ENCODE results near the gene MED12L.
"Not testable (repeated sequence)": the region's sequence is repeated elsewhere in the genome, so short reads cannot be mapped to it uniquely, and the experiment has no call there.

MED12L gene

DNA sequence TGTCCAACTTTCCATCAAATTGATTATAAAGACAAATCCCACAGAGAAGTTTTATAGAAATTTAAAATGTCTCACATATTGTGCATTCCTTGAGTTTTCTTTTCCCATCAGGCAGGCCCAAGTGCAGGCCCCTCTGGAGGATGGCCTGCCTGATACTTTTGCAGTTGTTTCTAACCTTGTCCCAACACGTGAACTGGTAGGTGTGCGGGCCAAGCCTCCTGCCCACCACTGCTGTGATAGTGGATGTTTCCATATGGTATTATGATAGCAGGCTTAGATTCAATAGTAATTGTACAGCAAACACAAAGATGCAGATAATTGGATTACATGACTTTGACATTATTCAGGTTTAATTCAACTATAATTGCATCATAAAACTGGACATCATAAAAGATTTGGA is 297.6 kb downstream of the MED12L start:
- no peak for DNase-seq

DNA sequence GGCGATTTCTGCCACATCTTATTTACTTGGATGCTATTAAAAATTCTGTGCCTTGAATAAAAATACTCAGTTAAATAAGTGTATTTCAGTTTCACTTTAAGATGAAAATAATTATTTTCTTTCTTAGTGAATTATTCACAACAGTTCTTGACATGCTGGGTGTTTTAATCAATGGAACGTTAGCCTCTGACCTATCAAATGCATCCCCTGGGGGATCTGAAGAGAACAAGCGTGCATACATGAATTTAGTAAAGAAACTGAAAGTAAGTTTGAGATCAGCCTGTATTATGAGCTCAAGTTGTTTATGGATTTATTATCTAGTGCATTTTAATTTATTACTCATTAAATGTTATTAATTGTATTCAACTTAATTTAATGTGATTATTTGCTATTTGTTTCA is 298.5 kb downstream of the MED12L start:
- no peak for DNase-seq

DNA sequence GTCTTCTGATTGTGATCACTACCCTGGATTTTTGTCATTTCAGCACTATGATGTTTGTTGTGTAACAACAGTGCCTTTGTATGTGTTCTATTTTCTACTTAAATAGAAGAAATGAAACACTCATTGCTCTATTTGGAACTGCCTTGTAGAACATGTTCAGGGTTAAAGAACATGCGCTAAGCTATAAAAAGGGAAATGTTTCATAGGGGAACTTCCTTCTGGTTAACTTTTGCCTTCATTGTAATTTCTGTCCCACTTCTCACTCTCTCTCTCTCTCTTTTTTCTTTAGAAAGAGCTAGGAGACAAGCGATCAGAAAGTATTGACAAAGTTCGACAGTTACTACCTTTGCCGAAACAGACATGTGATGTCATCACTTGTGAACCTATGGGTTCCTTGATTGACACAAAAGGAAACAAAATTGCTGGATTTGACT is 299.3 kb downstream of the MED12L start, which contains the start of gene P2RY12:
TSS of gene P2RY12 (minus strand) at position 13 of the 434 bp plus-strand sequence. CDS start 45,908 bp downstream, outside the sequence.
- DNase-seq, result no peak

DNA sequence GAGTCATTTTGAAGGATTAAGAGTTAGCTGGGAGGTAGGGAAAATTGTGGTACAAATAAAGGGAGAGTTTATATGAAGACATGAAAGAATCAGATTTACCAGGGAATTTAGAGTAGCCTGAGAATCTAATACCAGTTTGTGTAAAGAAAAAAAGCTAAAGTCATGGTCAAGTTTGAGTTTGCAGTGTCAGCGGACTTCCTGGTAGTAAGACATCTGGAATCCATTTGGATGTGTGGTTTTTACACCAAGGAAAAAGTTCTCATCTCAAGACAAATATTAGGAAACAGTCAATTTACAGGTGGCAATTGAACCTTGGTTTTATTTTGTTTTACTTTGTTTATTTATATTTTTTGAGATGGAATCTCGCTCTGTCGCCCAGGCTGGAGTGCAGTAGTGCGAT is 300.6 kb downstream of the MED12L start:
- DNase-seq, result no peak

DNA sequence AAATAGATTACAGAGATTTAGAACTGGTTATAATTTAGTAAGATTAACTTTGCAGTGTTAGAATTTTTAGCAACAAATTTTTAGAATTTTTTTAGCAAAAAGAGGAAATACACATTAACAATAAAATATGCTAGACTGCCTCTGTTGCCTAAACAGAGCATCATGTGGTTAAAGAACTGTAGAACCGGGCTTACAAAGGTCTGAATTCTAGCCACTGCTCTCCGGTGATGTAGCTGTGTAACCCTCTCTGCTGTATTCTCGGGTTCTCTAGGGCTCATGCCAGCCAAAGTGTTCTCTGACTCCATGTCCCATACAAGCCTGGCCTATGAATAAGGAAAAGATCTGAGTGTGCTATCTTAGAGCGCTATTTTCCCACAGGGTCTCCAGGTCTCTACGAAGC is 302.0 kb downstream of the MED12L start:
- DNase-seq, result no peak

DNA sequence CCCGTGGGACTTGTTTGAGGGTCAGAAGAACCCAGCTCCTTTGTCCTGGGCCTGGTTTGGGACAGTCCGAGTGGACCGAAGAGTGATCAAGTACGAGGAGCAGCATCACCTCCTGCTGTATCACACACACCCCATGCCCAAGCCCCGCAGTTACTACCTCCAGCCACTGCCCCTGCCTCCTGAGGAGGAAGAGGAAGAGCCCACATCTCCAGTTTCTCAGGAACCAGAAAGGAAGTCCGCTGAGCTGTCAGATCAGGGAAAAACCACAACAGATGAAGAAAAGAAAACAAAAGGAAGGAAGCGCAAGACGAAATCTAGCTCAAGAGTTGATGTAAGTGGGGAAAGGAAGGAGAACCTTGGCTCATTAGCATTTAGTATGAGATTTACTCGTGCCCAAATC is 302.4 kb downstream of the MED12L start:
- peak in 1 of 2 donors; percentile 47 for DNase-seq

DNA sequence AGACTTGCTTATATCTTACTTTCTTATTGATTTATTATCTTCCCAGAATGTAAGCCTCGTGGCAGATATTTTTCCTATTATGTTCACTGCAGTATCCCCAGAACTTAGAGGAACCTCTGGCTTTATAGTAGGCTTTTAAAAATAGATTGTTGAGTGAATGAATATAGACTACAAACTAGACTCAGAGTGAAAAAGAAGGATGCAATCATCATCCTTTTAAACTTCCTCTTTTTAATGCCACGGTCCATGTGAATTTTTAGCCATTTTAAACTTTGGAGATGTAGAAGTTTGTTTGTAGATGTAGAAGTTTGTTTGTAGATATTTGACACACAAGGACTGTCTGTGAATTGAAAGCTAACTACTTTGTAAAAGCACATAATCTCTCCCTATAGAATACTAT is 306.3 kb downstream of the MED12L start:
- no peak for DNase-seq

DNA sequence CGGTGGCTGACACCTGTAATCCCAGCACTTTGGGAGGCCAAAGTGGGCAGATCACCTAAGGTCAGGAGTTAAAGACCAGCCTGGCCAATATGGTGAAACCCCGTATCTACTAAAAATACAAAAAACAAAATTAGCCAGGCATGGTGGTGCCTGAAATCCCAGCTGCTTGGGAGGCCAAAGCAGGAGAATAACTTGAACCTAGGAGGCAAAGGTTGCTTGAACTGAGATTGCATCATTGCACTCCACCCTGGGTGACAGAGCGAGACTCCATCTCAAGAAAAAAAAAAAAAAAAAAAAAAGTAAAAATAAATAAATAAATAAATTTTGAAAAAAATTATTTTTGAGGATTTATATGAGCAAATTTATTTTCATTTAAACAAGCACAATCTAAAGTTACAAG is 306.7 kb downstream of the MED12L start:
- DNase-seq, result not testable (repeated sequence)

DNA sequence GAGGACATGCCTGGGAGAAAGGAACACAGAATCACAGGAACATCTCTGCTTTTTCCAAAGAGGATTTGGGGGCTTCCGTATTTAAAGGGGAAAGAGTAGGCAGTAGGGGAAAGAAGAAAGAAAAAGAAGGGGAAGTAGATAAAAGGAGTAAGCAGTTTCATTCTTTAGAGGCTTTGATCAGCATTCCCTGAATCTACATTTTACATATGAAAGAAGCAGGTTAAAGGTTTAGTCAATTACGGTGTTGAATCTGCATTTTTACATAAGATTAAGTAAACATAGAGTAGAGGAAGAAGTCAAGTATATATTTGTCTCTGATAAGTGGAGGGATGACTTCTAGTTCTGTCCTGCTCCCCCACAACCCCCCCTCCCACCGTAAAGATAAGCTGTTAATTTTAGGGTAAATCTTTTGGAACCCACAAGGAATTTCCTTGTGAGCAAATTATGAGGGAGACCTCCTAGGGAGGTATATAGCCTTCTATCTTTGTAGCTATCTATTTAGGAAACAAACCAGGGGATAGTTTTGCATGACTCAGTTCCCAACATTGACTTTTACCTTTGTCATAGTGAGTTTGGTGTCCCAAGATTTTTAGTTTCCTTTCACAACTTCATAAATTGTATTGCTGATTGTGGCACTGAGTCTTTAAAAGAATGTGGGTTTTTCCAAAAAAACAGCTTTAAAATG is 307.8 kb downstream of the MED12L start:
- DNase-seq, result no peak

DNA sequence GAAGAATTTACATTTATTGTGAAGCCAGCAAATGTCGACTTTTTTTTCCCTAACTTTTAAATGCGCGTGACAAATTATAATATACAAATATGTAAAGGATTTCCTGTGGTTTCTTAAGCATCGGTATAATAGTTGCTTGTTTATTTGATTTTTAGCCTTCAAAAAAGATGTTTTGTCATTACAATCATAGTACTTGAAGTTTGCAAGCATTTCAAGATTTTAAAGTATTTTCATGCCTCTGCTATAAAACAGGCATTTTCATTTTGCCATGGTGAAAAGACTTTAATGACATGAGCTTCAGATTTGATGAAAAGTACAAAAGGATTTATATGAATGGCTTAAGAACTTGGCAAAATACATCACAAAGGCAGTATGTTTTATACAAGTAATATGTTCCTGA is 308.5 kb downstream of the MED12L start:
- no peak for DNase-seq

DNA sequence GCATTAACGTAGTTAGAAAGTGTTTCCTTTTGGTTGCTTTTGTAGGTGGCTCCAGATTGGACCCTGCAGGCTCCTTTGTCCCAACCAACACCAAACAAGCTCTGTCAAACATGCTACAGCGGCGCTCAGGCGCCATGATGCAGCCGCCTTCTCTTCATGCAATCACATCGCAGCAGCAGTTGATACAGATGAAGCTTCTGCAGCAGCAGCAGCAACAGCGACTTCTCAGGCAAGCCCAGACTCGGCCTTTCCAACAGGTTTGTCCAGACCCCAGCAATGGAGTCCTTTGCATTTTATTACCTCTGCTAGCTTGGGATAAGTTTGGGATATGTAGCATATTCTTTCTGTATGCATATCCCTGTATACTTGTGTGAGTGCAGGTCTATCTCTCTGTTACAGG is 309.1 kb downstream of the MED12L start:
- DNase-seq, result no peak

DNA sequence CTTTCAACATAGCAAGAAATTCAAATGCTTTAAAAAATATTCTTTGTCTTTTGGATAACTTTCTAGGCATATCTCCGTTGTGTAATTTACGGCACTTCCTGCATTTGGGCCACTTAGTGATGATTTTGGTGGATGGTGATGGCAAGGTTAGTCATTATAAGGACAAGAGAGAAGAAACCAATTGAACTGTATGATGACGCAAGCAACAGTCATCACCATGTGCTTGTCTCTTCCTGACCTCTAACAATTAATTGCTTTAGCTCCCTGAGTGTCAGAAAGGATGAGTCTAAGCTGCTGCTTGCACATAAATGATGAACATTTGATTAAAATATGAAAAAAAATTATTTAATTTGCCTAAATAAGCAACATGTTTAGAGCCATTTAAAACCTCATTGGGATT is 310.3 kb downstream of the MED12L start:
- DNase-seq, result peak in 1 of 2 donors; percentile 19

DNA sequence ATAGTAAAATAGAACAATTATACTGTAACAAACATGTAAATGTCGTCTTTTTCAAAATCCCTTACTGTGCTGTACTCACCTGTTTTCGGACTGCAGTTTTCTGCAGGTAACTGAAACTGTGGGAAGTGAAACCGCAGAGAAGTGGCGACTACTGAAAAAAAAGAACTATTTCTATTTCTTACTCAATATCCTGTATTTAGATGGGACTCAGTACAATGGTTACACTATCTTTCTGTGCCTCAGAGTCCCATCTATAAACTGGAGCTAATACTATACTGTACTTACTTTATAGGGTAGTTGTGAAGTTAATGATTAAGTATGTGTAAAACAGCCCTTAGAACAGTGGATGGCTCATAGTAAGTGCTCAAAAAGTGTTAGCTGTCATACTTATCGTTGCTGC is 313.4 kb downstream of the MED12L start:
- DNase-seq, result no peak

DNA sequence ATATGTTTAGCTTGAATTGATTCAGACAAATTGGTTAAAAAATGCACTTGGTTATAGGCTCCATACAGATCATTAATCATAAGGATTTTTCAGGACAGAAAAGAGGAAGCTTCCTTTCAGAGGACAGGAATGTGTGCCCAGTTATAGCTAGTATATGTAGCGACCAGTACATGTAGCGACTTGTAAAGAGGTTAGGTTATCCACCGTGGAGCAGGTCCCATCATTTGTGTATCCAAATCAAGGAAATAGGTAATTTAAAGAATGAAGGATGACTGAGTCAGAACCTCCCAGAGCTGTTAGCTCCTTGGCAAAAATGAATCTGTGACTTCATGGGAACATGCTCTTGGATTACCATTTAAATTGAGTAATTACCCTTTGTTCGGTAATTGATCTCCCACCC is 314.9 kb downstream of the MED12L start:
- no peak for DNase-seq

DNA sequence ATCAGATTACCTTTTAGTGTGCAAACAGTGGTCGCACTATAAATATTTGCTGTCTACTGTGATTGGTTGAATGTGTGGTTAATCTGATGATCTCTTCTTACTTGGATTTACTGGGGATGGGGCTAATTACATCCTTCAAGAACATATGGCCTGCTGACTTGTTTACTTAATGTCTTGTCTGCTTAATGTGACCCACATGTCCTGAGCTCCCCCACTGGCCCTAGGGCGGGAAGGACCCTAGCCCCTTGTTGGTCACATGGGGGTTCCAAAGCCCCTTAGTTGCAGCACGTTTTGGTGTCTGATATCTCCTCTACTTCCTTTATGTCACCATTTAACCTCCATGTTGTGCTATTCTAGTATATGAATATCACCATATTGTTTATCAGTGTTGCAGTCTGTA is 316.9 kb downstream of the MED12L start:
- DNase-seq, result no peak

DNA sequence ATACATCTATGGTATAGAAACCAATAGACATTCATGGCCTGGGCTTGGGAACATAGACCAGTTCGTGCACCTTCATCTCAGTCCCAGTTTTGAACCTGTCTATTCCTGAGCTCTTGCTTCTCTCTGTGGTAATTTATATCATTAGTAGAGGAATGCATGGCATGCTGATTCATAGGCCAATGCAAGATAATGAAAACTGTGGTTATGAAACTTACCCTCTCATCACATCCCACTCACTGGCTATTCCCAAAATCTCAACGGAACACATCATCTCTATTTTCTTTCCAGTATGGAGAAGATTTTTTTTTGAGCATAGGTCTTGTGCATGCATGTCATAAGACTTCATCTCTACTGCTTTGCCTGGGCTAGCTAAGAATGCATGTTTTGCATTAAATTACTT is 317.8 kb downstream of the MED12L start:
- DNase-seq, result no peak

DNA sequence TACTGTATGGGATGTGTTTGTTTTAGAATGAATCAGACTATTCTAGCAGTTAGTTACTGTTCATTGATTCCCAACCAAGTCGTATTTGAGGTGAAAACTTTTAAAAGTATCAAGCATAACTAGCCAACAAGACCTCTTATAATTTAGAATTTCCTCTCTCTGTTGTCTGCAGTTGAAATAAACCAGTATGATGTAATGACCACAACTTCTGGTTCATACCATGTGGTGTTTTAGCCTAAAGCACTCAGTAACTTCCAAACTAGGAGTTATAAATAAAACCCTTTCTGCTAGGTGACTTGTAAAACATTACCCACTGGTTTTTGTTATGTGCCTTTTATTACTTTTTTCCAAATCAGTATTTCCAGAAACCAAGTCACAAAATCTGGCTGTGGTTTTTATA is 318.9 kb downstream of the MED12L start:
- no peak for DNase-seq

DNA sequence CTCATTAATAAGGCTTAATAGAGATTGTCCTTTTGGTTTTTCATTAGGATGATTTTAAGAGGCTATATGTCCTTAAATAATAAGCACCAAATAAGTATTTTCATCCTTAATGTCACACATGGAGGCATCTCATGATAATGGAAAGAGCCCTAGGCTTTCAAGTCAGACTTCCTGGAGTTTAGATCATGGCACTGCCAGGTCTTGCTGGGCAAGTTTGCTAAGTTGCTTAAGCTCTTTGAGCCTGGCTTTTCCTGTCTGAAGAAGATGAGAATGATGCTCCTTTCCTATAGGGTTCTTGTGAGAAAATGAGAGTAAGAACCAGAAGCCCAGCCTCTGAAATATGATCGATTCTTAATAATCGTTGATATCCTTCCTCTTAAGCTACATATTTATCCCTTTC is 322.5 kb downstream of the MED12L start:
- DNase-seq, result no peak

DNA sequence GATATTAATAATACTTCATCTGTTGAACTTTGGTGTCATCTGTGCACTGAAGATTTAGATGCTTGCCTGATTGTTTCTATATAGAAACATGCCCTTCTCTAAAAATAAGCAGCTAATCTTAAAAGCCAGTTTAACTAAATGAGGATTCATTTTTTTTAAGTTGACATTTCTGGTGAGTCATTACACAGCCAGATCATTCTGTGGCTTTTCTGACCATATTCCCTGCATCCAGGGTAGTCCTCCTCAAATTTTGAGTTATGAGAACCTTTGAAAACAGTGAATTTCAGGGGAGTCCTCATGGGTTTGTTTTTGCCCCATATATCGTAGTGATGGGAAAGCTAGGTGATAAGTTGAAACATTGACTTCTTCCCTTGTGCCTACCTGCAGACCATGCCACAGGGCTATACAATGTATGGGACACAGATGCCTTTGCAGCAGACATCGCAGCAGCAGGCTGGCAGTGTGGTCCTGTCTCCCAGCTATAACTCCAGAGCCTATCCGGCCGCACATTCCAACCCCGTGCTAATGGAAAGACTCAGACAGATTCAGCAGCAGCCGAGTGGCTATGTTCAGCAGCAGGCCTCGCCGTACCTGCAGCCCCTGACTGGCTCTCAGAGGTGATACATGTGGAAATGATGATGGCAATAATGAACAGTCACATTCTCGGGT is 325.6 kb downstream of the MED12L start:
- no peak for DNase-seq

DNA sequence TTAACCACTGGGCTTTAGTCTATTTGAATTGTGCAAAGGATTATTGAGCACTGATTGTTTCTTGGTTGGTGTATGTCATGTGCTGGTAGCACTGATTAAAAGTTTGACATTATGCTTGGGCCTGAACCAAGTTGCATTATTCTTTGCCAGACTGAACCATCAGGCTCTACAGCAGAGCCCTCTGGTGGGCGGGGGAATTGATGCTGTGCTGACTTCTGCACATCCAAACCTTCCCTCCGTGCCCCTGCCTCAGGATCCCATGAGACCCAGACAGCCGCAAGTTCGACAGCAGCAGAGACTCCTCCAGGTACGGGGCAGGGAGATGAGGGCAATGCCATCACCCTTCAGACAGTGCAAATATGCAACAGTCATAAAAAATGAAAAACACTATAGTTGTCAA is 327.5 kb downstream of the MED12L start:
- no peak for DNase-seq

DNA sequence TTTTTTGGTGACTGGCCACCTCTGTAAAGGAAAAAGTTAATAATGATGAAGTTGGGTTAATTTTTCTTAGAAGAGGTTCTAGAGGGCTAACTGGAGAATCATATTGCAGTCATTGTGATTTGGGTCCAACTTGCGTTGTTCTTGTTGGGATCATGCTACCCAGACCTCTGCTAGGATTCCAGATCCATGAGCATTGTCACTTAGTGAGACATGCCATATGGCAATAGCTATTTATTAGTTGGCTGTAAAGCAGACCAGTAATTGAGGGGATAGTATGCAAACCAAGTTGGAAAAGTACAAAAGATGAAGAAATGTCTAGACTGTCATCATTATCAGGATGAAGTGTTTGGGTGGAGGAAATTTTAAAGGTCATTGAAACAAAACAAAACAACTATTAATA is 329.8 kb downstream of the MED12L start:
- DNase-seq, result no peak

DNA sequence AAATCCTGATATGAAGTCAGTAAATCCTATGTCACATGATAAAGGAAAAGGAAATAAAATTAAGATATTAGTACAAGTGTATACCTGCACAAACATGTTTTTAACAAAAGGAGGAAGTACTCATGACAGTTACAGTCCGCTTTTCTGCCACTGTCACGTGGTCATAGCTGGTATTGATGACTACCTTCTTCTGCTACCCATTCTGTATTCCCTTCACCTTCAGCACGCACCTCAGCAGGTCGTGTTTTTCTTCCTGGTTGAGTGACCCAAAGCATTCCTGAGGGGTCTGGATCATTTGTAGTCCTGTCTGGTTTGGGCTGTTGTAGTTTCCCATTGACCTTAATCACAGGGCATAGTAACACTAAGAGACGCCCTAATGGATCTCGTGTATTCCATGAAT is 334.3 kb downstream of the MED12L start:
- no peak for DNase-seq

DNA sequence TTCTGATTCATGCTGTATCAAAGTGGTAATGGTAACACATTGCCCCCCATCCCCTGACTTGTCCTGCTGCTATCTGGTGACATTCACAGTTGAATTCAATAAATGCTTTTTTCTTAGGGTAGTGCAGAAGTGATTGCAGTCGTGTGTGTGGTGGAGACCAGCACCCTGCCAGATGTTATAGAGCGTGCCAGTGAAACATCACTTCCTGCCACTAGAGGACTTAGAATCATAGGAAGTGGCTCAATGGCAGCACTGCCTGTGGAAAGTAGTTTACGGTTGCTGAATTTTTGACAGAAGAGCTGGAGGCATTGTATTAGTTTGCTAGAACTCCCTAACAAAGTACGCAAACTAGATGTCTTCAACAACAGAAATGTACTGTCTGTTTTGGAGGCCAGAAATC is 336.5 kb downstream of the MED12L start:
- DNase-seq, result no peak

DNA sequence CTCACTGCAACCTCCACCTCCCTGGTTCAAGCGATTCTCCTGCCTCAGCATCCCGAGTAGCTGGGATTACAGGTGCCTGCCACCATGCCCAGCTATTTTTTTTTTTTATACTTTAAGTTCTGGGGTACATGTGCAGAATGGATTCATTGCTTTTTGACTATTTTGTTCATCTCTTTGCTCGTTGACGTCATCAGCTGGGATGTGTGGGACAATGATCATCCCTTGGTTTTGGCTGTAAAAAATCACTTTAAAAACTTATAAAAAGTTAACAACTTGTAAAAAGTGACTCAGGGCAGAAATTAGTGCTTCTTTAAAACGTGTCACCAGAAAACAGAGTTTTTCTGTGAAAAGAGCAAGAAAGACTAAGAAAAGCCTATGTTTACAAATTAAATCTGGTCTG is 337.6 kb downstream of the MED12L start:
- DNase-seq, result no peak

All from CD4-positive, alpha-beta T cell treated with Interferon alpha-2 for 1 hour (primary cell).